Stimulated activated CD4-positive, alpha-beta T cell treated with anti-CD3 and anti-CD28 coated beads, Interleukin-1b, Interleukin-23, amount 100 ng/mL, for 48 hours (primary cell): ENCODE measurements around the gene INSIG1.

Source experiments
- DNase-seq: peaks from one replicate; pipeline ENCODE4 v3.0.0-alpha.2; 2020

Gene INSIG1

GRCh38 chr7:155333346-155334234 is 35.9 kb downstream of the INSIG1 start:
- DNase-seq: no peak

- no peak for DNase-seq
These were observed 39.3 kb downstream of the INSIG1 start for GRCh38 chr7:155336812-155337602.

GRCh38 chr7:155337946-155338631 is 40.4 kb downstream of the INSIG1 start:
- DNase-seq: no peak

- no peak for DNase-seq
These were observed 41.1 kb downstream of the INSIG1 start for GRCh38 chr7:155338632-155339320.

GRCh38 chr7:155339474-155339873 is 41.8 kb downstream of the INSIG1 start:
- no peak for DNase-seq

- DNase-seq: no peak
These were observed 42.4 kb downstream of the INSIG1 start for GRCh38 chr7:155340071-155340531.

GRCh38 chr7:155340721-155341120 is 43.0 kb downstream of the INSIG1 start:
- no peak for DNase-seq

- DNase-seq: no peak
These were observed 43.8 kb downstream of the INSIG1 start for GRCh38 chr7:155341463-155341983.

- DNase-seq: no peak
These were observed 44.6 kb downstream of the INSIG1 start for GRCh38 chr7:155342313-155342712.

- no peak for DNase-seq
These were observed 45.5 kb downstream of the INSIG1 start for GRCh38 chr7:155343150-155343549.

- no peak for DNase-seq
These were observed 46.0 kb downstream of the INSIG1 start for GRCh38 chr7:155343661-155344121.

- DNase-seq: peak; percentile 42
These were observed 46.6 kb downstream of the INSIG1 start for GRCh38 chr7:155344270-155344617.

GRCh38 chr7:155344618-155345433 is 47.1 kb downstream of the INSIG1 start:
- DNase-seq: peak; percentile 79

GRCh38 chr7:155345490-155345889 is 47.8 kb downstream of the INSIG1 start:
- DNase-seq: no peak

- no peak for DNase-seq
These were observed 48.6 kb downstream of the INSIG1 start for GRCh38 chr7:155346285-155346684.

- DNase-seq: no peak
These were observed 51.1 kb downstream of the INSIG1 start for GRCh38 chr7:155348806-155349205.

- no peak for DNase-seq
These were observed 52.1 kb downstream of the INSIG1 start for GRCh38 chr7:155349601-155350331.

- DNase-seq: no peak
These were observed 53.6 kb downstream of the INSIG1 start for GRCh38 chr7:155351120-155351870.

GRCh38 chr7:155352076-155352752 is 54.5 kb downstream of the INSIG1 start:
- DNase-seq: no peak
